Lower leg skin (tissue), 4 donors: Measurements from ENCODE around the gene DEXI. TPM values are rescaled to one million over a fixed set of nuclear protein-coding genes. Genes with fewer than 3 reads are reported as not detected.

ENCODE experiments used
- DNase-seq, 2 donors: peaks; one replicate each; pipeline ENCODE4 v3.0.0-alpha.2; 2019; ENCODE audit warnings: low spot score in 2 of 2
- H3K4me3 ChIP-seq: fragments of 200-600 bp; sonication (generic); 2 replicates; pipeline ENCODE4 v1.5.1; 2017; ENCODE audit warnings: mild to moderate bottlenecking, low read depth; ENCODE audit not compliant: poor library complexity, severe bottlenecking
- POLR2A ChIP-seq, 2 donors: fragments of 450-650 bp; IDR thresholded peaks; one replicate each; pipeline ENCODE4 v1.6.1; 2016 to 2017; ENCODE audit warnings: antibody characterized with exemption in 2 of 2, mild to moderate bottlenecking in 1 of 2, moderate library complexity in 1 of 2
- WGBS, 2 donors: methylation state at CpG; one replicate each; pipeline ENCODE4 v1.1.5; 2018; 5-methylcytosine and 5-hydroxymethylcytosine counted together
- intact Hi-C: fragments of 100-400 bp; cut with DNase I; formaldehyde crosslinking; loops from one replicate; pipeline ENCODE4 v1.15.0; 2023; ENCODE audit warnings: low total_unique reads
- total RNA-seq, 4 donors: library from RNA; depleted of rRNA; stranded (reverse); fragments of >200 nt; gene quantifications; one replicate each; pipeline ENCODE4 v1.1.0, GENCODE V29; 2016
- TF ChIP-seq, protein P1 (sequence below), 3 donors: fragments of 450-650 bp; IDR thresholded peaks; one replicate each; pipeline ENCODE4 v1.5.1; 2016; ENCODE audit warnings: antibody characterized with exemption in 3 of 3, mild to moderate bottlenecking in 3 of 3, moderate library complexity in 2 of 3

Gene DEXI
- total RNA-seq, 4 donors from 2014 or later = 38.1 to 63.6 (median 58.9) TPM

DNA sequence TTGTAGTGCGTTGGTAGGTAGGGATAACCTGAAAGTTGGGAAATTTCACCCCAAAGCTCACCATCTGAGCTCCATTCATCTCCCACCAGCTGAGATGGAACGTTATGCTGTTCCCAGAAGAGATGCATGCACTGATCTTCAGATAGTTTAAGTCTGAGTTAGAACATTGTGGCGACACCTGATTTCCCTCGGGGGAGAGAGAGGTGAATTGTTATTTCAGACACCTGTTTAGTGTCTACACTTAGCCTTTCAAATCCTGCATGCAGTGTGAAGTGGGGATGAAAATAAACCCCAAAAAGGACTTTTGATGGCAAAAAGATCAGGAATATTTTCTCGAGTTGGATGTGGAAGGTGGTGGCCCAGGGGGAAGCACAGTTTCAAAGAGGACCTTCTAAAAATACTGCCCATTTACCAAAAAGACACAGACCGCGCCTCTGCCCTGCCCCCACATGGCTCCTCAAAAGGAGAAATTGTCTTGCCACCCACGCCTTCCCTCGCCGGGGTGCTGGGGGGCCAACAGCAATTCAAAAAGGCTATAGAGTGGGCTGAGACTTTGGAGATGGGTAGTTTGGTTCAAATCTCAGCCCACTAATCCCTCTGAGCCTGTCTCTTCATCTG is 53.8 kb downstream of the DEXI start:
- TF ChIP-seq, protein P1, sequence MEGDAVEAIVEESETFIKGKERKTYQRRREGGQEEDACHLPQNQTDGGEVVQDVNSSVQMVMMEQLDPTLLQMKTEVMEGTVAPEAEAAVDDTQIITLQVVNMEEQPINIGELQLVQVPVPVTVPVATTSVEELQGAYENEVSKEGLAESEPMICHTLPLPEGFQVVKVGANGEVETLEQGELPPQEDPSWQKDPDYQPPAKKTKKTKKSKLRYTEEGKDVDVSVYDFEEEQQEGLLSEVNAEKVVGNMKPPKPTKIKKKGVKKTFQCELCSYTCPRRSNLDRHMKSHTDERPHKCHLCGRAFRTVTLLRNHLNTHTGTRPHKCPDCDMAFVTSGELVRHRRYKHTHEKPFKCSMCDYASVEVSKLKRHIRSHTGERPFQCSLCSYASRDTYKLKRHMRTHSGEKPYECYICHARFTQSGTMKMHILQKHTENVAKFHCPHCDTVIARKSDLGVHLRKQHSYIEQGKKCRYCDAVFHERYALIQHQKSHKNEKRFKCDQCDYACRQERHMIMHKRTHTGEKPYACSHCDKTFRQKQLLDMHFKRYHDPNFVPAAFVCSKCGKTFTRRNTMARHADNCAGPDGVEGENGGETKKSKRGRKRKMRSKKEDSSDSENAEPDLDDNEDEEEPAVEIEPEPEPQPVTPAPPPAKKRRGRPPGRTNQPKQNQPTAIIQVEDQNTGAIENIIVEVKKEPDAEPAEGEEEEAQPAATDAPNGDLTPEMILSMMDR (IDR thresholded peaks at IDR 0.05) = no peak
- no peak for TF ChIP-seq POLR2A (IDR thresholded peaks at IDR 0.05)
- DNase-seq = no peak

DNA sequence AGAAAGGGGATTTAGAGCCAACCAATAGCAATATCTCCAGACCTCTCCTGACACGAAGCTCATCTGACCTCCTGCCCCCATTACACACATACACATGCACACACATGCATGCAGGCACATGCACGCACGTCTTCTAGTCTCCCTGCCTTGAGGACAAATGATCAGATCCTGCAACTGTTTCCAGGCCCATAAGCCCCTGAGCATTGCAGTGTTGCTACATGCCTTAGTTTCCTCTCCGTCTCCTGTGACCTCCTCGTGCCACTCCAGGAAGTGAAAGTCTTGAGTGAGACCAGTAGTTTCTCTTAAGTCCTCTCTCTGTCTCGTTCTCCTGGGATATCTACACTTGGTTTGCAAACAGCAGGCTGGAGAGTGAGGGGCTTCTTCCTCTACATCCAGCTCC is 57.0 kb downstream of the DEXI start:
- H3K4me3 ChIP-seq = no peak overlapping the region
- 34 to 36% methylated on average over 6 of the region's 6 CpGs for WGBS, 2 donors
- no peak for DNase-seq
- intact Hi-C loops = no loop called here
- TF ChIP-seq, protein P1 (IDR thresholded peaks at IDR 0.05) = no peak
- no peak for TF ChIP-seq POLR2A (IDR thresholded peaks at IDR 0.05)

More for the DNA sequence above, 53.8 kb downstream of the DEXI start:
- no peak overlapping the region for H3K4me3 ChIP-seq
- WGBS, 2 donors = 52 to 56% methylated on average over 10 of the region's 10 CpGs
- intact Hi-C loops = no loop called here

DNA sequence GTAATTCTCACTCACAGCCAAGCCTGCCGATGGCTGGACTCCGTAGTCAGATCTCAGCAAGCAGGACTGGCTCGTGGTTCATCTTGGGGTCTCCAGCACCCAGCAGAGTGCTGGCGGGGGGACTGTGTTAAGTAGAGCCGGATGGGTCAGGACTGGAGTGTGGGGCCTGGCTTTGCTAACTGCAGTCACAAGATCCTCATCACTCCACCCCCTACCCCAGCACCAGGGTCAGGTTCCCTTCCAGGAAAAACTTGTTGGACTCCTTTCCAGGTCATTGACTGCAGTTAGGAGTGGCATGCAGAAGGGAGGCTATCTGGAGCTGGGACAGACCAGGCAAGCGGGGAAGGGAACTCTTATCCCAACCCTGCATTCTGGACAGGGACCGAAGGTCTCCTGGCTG is 59.3 kb downstream of the DEXI start:
- 62 to 67% methylated on average over 7 of the region's 7 CpGs for WGBS, 2 donors
- no peak overlapping the region for H3K4me3 ChIP-seq
- no peak for DNase-seq
- intact Hi-C loops = no loop called here
- no peak for TF ChIP-seq POLR2A (IDR thresholded peaks at IDR 0.05)
- TF ChIP-seq, protein P1 (IDR thresholded peaks at IDR 0.05) = no peak

DNA sequence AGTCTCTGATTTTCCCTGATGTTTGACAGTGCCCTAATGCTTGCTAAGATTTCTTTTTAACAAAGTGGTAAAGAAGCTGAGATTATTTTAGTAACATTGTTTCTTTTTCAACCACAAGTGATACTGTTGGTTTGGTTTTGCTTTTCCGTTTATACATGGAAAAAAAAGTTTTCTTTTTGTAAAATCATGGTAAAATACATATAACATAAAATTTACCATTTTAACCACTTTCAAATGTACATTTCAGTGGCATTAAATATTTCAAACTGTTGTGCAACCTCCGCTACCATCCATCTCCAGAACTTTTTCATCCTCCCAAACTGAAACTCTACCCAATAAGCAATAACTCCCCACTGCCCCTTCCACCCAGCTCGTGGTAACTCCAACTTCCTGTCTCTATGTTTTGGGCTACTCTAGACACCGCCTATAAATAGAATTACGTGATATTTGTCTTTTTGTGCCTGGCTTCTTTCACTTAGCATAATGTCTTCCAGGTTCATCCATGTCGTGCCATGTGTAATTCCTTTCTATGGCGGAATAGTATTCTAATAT is 60.7 kb downstream of the DEXI start:
- TF ChIP-seq, protein P1 (IDR thresholded peaks at IDR 0.05) = no peak
- TF ChIP-seq POLR2A (IDR thresholded peaks at IDR 0.05) = no peak
- WGBS, 2 donors = 69 to 72% methylated on average over 7 of the region's 7 CpGs
- DNase-seq = no peak
- intact Hi-C loops = no loop called here
- H3K4me3 ChIP-seq = no peak overlapping the region

DNA sequence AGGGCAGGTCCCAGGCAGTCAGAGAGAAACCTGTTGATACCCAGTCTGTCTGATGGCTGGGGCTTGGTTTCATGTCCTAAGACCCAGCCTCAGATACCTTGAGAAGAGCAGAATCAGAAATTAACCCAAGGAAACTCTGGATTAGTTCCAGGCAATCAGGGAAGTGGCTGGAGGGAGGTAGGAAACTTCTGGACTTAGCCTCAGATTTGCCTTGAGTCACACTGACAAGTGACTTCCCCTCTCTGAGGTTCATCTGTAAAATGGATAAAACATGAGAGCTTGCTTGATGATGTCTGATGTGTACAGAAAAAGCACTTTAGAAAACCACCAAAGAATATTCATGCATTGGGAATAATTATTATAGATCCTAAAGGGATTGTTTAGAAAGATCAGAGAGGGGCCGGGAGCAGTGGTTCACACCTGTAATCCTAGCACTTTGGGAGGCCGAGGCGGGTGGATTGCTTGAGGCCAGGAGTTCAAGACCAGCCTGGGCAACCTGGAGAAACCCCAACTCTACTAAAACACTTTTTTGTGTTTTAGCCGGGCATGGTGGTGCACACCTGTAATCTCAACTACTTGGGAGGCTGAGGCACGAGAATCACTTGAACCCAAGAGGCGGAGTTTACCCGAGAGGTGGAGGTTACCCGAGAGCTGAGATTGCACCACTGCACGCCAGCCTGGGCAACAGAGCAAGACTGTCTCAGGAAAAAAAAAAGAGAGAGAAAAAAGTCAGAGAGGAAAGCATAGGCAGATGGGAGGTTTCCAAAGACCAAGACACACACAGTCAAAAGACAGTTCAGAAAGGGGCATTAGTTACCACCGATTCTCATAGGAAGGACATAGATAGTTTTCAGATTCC is 61.4 kb downstream of the DEXI start:
- intact Hi-C loops = no loop called here
- DNase-seq = no peak
- 86 to 88% methylated on average over 9 to 10 of the region's 10 CpGs for WGBS, 2 donors
- H3K4me3 ChIP-seq = no peak overlapping the region
- TF ChIP-seq, protein P1 (IDR thresholded peaks at IDR 0.05) = no peak
- TF ChIP-seq POLR2A (IDR thresholded peaks at IDR 0.05) = no peak
